Measurements from ENCODE around the gene LGALS4.
"Not testable (repeated sequence)": the region's sequence is repeated elsewhere in the genome, so short reads cannot be mapped to it uniquely, and the experiment has no call there.

- not testable (repeated sequence) for TF ChIP-seq CTCF (conservative IDR thresholded peaks at IDR 0.05); EZH2 (IDR thresholded peaks at IDR 0.05; ENCODE audit: low read depth)
Measured at GRCh38 chr19:38753783-38754182, 59.0 kb downstream of the LGALS4 start.

All from PC-9 (cell line).